GM21381 (cell line): ENCODE measurements around the gene POLR1A.

Experiments
- ATAC-seq: cut with Tn5 transposase; IDR thresholded peaks from one replicate; pipeline ENCODE4 v1.9.1; 2021; ENCODE audit warnings: mild to moderate bottlenecking, moderate library complexity; ENCODE audit not compliant: unreplicated experiment

The POLR1A gene

GRCh38 chr2:86038291-86039081 is 67.2 kb downstream of the POLR1A start:
- ATAC-seq = peak; percentile 37

- no peak for ATAC-seq
These were observed 67.9 kb downstream of the POLR1A start for GRCh38 chr2:86037795-86038192.

DNA sequence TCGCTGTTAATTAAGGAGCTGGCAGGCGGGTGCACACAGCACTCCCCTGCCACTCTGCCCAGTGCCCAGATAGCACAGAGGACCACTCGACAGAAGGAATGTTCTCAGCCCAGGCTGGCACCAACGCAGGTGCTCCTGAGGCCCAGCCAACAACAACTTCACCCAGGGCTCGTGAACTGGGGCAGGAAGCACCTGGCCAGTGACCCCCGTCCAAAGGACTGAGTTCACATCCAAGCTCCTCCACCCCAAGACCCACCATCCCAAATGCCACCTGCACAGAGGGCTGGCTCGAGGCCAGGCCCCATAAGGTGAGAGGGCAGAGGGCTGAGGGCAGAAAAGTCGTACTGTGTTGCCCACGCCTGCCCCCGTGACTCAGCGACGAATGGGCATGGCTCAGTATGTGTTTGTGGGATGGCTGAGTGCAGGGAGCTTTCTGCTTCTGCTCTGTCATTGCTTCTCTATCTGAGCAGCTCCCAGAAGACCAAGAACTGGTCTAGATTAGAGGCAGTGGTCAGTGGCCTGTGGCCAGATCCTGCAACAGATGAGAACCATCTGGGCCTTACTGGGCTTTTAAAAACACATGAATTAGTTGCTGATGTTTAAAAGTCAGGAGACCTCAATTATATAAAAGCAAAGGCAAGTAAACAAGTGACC is 68.4 kb downstream of the POLR1A start:
- ATAC-seq = no peak

GRCh38 chr2:86036669-86037138 is 69.0 kb downstream of the POLR1A start:
- no peak for ATAC-seq

- ATAC-seq = peak; percentile 65
These were observed 69.6 kb downstream of the POLR1A start for GRCh38 chr2:86035883-86036668.

DNA sequence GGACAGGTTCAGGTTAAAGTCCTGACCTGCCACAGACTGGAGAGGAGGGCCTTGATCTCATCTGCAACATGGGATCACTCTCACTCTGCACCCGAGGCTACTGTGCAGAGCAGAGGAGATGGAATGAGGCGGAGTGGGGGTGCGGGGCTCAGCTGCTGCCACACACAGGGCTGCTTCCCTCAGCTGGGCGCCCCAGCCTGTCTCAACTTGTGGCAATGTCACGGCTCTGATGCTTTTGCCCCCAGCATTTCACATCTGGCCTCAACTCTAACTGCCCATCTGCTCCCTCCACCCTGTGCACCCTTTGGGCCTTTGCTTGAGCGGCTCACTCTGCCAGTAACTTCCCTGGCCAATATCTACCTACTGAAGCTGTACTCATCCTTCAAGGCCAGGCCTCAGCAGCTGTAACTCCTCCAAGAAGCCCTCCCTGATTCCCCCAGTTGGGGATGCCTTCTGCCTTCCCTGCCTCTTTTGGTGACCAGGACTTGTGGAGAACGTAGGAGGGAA is 70.3 kb downstream of the POLR1A start:
- ATAC-seq = no peak

DNA sequence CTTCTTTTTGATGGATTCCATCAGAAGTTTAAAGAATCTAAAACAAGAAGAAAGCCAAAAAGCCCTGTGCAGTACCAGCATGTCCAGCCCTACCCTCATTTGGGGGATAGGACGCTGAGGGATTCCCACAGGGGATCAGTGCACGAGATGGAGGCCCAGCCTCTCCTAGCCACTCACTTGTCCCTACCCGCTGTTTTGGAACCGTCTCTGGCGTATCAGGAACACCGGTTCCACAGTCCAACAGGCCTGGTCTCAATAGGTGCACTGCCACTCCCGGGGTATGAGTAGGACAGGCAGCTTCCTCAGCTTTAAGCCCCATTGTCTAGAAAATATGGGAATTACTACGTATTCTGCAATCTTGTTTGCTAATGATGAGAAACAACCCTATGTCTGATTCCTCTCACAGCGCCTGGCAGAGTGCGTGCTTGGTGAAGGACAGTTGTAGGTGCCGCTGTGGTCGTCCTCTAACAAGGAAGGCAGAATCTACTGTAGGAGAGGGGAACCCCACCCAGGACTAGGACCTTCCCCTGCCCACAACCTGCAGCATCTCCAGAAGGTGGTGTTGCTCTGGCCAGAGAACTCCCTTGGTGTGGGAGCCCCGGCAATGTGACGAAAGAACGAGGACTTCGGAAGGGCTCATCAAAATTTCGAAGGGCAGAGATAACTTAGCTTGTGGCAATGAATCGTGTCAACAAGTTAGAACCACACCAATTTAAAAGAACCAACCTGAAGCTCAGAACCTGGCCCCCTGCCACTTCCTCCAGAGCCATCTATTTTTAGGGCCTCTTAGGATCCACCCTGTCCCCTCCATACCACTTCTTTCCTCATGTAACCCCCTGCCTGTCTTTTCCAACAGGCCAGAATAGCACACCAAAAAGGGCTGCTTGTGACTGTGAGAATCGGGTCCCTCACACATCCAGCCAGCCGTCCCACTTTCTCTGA is 71.7 kb downstream of the POLR1A start:
- ATAC-seq = no peak

GRCh38 chr2:86032861-86033595 is 72.7 kb downstream of the POLR1A start:
- no peak for ATAC-seq

GRCh38 chr2:86031606-86032005 is 74.1 kb downstream of the POLR1A start:
- ATAC-seq = no peak

DNA sequence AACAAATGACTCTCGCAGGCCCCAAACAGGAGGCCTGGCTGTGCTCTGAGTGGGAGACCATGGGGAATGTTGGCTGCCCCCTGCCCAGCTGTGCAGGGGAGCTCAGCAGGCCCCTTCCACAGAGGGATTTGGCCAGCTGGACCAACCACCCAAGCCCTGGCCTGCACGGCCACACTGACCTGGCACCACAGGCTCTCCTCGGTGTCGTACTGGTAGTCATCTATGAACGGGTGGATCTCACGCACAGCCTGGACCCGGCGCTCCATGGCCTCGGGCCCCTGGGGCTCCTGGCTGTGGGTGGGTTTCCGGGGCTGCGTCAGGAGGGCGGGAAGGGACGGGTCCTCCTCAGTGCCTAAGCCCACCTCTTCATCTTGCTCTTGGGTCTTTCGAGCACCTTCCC is 74.5 kb downstream of the POLR1A start:
- no peak for ATAC-seq

- ATAC-seq = no peak
These were observed 75.8 kb downstream of the POLR1A start for GRCh38 chr2:86029873-86030272.

- ATAC-seq = no peak
These were observed 76.8 kb downstream of the POLR1A start for GRCh38 chr2:86028766-86029381.

DNA sequence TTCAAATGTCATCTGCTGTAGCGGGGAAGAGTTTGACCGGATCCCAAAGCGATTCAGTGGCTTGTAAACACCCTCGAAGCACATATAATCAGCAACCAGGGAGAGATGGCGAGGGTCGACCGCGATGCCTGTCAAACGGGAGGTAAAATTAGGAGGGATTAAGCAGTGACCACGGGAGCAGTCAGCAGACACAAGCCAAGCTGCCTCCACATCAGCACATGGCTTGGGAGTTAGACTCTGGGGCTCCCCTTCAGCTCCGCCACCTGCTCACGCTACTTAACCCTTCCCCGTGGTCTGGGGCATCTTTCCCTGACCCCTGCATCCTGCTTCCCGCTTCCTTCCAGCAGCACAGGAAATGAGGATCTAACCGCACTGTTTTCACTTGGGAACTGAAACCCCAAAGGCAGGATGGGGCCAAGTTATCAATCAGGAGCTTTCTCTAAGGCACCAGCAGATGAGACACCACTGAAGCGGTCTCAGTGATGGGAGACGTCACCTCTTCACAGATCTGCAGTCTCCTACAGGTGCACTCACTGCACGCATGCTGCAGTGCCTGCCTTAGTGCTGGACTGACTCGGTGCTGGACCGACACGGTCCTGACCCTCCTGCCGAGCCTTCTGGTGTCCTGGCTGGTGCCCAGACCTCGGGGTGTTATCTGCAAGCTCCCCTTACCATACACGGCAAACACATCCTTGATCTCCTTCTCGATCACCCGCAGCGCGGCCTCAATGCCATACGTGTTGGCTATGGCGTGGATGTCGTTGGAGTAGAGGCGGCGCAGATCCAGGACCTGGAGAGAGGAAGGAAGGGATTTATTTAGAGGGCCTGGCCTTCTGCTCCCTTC is 77.5 kb downstream of the POLR1A start:
- no peak for ATAC-seq

- ATAC-seq = no peak
These were observed 78.3 kb downstream of the POLR1A start for GRCh38 chr2:86027196-86027921.

- no peak for ATAC-seq
These were observed 79.0 kb downstream of the POLR1A start for GRCh38 chr2:86026744-86027065.

DNA sequence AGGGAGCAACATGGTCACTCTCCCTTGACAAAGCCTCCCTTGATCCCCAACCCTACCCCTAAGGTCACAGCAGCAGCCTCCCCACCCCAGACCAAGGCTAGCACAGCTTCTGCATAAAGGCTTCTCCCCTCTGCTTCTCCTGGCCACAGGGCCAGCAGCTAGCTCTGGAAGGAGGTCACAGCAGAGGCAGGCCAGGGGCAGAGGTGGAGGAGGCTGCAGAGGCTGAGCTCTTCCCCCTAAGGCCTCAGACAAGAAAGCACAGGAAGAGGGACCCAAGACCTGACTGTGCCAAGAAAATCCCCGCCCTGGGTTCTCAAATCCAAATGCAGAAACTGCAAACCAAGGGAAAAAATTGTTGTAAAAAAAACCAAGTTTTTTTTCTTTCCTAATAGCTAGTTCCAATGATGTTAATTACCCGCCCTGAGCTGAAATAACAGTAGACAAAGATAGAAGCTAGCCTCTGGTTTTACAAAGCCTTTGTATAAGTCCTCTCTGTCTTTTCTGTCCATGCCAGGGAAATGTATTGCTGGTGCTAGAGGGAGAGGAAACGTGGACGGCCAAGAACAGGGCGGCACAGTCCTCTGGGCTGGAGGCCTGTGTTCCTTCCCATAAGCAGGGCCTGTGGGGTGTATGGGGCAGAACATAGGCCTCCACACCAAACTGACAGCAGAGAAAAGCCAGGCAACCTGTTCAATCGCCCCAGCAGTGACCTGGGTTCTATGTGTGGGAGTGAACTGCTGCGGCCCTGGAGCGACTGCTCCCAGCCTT is 79.5 kb downstream of the POLR1A start:
- no peak for ATAC-seq

DNA sequence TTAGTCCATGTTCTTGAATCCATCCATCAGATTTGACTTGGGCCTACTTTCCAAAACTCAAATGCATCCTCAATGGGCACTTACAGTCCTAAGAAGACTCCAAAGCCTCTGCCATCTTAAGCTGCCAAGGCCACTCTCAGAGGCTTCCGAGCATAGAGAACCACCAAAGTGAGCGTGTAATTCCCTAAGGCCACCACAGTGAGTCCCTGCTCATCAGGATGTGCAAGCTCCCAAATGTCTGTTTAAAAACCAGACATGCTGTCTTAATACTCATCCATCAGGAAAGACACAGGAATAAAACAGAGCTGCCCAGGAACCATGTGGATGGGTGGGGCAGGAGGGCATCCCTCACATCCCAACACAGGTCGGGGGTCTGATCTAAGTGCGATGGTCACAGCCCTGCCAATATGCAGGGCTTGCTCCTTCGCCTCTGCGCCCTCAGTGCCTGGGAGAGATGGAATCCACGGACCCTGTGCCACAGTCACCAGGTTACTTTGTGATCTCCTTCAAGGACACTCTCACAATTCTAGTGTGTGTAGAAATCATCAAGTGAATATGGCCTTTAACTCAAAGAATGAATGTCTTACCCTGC is 80.4 kb downstream of the POLR1A start:
- no peak for ATAC-seq
